GM12891 (cell line): ENCODE measurements around the gene SLC26A8.

Source experiments
- PAX5 ChIP-seq: IDR thresholded peaks from 2 replicates; pipeline ENCODE4 v1.6.1; 2011; ENCODE audit warnings: low read length, moderate library complexity, mild to moderate bottlenecking; ENCODE audit not compliant: insufficient read depth, severe bottlenecking
- POLR2A ChIP-seq: IDR thresholded peaks from 2 replicates; pipeline ENCODE4 v1.6.1; 2011; ENCODE audit warnings: low read depth, low read length, control low read depth
- POLR2AphosphoS5 ChIP-seq: IDR thresholded peaks from 2 replicates; pipeline ENCODE4 v1.6.1; 2011; ENCODE audit warnings: low read depth, low read length, control low read depth
- SPI1 ChIP-seq: IDR thresholded peaks from 2 replicates; pipeline ENCODE4 v1.6.1; 2011; ENCODE audit warnings: low read depth, low read length, control low read depth
- TAF1 ChIP-seq: IDR thresholded peaks from 2 replicates; pipeline ENCODE4 v1.6.1; 2011; ENCODE audit warnings: low read depth, low read length, control low read depth

DNA sequence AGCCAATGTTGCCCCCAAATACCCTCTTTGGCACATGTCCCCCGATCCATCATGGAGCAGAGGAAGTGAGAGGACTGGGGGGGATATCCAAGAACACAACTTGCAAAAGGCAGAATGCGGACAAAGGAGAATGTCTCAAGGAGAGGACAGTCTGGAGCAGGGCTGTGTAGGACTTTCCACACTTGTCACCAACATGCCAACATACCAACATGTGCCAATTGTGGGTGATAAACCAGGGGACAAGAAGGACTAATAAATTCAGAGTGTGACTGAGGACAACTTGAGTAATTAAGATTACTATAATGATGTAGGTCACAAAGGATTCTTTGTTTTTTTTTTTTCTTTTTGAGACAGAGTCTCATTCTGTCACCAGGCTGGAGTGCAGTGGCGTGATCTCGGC, 8.8 kb downstream of the SLC26A8 start:
- TF ChIP-seq POLR2A (no peak), TAF1 (no peak), PAX5 (no peak), SPI1 (no peak), POLR2AphosphoS5 (no peak)
